Measurements from ENCODE around the gene KLHL35. TPM values are rescaled to one million over a fixed set of nuclear protein-coding genes. Genes with fewer than 3 reads are reported as not detected.
A peak's percentile ranks its signal among the peaks of the same experiment; 100 is the strongest.
"Not testable (repeated sequence)": the region's sequence is repeated elsewhere in the genome, so short reads cannot be mapped to it uniquely, and the experiment has no call there.

KLHL35 gene
- total RNA-seq, 1 experiment from 2014 or later: not detected

- no peak for DNase-seq (ENCODE audit: low spot score)
These were observed 6.3 kb downstream of the KLHL35 start for GRCh38 chr11:75426720-75427086.

GRCh38 chr11:75425422-75425821, 7.6 kb downstream of the KLHL35 start:
- no peak for DNase-seq (ENCODE audit: low spot score)

GRCh38 chr11:75424396-75424795, 8.6 kb downstream of the KLHL35 start:
- no peak for DNase-seq (ENCODE audit: low spot score)

GRCh38 chr11:75423721-75424120, 9.3 kb downstream of the KLHL35 start:
- DNase-seq (ENCODE audit: low spot score): no peak

GRCh38 chr11:75422248-75423231, 10.5 kb downstream of the KLHL35 start:
- no peak for DNase-seq (ENCODE audit: low spot score)

GRCh38 chr11:75421902-75422247, 11.1 kb downstream of the KLHL35 start:
- DNase-seq (ENCODE audit: low spot score): no peak

GRCh38 chr11:75421035-75421602, 11.9 kb downstream of the KLHL35 start:
- DNase-seq (ENCODE audit: low spot score): no peak

DNA sequence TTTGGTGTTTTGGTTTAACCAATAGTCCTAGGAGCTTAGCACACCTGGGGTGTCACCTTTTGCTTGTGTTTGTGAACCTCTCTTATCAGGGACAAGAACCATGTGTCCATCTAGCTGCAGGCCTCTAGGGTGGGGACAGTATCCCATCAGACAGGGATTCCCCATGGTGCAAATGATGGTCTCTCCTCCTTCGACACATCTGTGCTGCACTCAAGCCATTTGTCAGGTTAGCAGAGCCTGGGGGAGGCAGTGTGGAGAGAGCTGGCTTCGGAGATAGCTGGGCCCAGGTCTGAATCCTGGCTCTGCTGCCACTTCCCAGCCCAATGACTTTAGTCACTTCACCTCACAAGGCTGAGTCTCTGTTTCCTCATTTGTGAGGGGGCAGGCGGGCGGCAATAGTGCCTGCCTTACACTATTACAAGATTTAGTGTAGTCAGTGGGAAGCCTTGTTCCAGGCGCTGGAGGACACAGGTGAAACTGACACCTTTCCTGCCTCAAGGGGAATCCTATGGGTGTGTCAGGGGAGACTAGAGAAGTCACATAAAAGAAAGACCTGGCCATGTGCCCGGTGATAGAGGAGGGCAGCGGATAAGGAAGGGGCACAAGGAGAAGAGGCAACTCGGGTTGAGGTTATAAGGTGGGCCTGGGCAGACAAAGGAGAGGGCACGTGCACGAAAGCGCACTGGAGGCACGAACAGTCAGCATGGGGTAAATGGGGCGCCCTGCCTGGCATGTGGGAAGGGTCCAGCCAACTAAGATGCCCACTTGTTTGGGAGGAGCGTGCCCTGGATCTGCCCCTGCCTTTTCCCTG, 12.6 kb downstream of the KLHL35 start:
- no peak for DNase-seq (ENCODE audit: low spot score)

DNA sequence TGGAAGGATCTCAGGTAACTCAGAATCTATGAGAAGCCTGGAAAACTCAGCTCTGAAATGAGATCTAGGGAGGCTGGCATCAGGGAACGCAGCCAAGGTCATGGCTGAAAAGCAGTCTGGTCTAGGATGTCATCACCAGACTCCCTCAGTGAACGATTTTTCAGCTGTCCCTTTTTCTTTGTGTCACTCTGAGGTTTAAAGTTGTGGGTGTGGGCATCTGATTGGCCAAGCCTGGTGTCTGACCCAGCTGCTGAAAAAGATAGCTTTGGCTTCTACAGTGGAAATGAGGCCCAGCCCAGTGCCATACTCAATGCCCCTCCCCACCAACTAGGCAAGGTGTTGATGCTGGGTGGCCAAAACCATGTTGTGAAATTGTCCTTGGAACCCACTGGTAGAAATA, 19.1 kb downstream of the KLHL35 start:
- DNase-seq (ENCODE audit: low spot score): no peak

DNA sequence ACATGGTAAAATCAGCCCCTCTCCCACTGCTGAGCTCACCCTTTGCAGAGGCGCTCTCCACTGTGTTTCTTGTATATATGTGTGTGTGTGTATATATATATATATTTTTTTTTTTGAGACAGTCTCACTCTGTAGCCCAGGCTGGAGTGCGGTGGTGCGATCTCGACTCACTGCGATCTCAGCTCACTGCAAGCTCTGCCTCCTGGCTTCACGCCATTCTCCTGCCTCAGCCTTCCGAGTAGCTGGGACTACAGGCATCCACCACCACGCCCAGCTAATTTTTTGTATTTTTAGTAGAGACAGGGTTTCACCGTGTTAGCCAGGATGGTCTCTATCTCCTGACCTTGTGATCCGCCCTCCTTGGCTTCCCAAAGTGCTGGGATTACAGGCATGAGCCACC, 19.9 kb downstream of the KLHL35 start:
- not testable (repeated sequence) for DNase-seq (ENCODE audit: low spot score)

DNA sequence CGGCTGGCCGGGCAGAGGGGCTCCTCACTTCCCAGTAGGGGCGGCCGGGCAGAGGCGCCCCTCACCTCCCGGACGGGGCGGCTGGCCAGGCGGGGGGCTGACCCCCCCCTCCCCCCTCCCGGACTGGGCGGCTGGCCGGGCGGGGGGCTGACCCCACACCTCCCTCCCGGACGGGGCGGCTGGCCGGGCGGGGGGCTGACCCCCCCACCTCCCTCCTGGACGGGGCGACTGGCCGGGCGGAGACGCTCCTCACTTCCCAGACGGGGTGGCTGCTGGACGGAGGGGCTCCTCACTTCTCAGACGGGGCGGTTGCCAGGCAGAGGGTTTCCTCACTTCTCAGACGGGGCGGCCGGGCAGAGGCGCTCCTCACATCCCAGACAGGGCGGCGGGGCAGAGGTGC, 23.0 kb downstream of the KLHL35 start:
- not testable (repeated sequence) for DNase-seq (ENCODE audit: low spot score)

GRCh38 chr11:75408957-75409219, 24.1 kb downstream of the KLHL35 start:
- no peak for DNase-seq (ENCODE audit: low spot score)

DNA sequence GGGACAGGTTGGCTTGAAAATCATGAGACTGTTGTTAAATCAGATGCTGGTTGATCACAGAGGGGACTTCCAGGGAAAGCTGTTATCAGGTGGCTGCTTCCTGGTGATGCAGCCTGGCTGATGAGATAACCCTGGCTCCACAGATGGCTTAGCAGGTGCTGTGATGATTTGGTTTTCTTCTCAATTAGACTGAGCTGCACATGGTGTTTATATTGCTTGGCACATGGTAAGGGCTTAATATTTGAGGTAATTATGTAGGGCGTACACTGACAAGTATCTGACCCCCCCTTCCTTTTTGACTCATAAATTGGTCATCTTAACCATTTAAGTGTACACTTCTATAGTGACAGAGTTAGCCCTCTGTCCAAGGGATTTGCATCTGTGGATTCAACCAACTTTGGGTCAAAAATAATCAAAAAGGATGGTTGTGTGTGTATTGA, 26.6 kb downstream of the KLHL35 start:
- DNase-seq (ENCODE audit: low spot score): peak; percentile 89

- no peak for DNase-seq (ENCODE audit: low spot score)
These were observed 28.9 kb downstream of the KLHL35 start for GRCh38 chr11:75403983-75404658.

GRCh38 chr11:75403037-75403436, 30.0 kb downstream of the KLHL35 start:
- DNase-seq (ENCODE audit: low spot score): no peak

- DNase-seq (ENCODE audit: low spot score): no peak
These were observed 30.8 kb downstream of the KLHL35 start for GRCh38 chr11:75402002-75402773.

- no peak for DNase-seq (ENCODE audit: low spot score)
These were observed 32.7 kb downstream of the KLHL35 start for GRCh38 chr11:75400146-75400865.

DNA sequence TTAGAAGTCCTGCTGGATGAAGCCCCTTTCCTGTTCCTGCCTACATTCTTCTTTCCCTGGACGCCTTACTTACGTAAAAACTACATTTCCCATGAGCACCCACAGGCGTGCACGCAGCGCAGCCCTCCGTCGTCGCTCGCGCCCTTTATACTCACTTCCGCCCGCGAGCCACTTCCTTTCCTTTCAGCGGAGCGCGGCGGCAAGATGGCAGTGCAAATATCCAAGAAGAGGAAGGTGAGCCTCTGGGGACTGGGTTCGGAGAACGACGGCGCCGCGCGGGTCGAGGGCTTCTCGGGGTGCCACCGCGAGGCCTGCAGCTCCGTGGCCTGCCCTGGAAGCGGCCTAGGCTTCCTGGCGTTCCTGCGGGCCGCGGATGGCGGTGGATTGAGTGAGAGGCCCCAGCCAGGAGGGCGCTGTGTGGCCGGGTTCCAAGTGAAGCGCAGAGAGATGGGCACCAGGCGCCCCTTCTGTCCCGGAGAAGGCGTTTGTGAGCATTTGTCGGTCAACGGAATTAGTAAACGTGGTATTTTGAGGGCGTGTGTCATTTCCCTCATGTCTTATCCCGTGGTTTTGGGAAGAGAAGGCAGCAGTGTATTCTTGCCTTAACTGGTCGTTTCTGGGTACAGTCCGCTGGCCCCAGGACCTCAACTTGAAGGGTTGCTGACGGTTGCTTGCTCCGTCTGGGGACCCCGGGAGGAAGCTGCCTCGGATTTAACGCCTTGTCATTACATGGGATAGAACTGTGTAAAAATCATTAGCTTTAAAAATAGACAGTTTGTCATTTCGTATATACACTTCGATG, 33.5 kb downstream of the KLHL35 start, which contains the start of gene RPS3:
TSS of gene RPS3 (plus strand) at position 175 of the 802 bp plus-strand sequence. CDS start at position 205, 30 bp downstream.
- DNase-seq (ENCODE audit: low spot score): peak; percentile 87

DNA sequence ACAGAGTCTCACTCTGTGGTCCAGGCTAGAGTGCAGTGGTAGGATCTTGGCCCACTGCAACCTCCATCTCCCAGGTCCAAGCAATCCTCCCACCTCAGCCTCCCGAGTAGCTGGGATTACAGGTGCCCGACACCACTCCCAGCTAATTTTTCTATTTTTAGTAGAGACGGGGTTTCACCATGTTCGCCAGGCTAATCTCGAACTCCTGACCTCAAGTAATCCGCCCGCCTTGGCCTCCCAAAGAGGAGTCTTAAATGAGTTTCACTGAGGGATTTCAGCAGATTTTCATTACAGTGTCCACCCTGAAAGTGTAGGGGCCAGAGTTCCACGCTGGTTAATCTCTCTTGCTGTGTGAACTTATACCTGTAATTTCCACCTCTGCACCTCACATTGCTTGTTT, 34.1 kb downstream of the KLHL35 start:
- no peak for DNase-seq (ENCODE audit: low spot score)
